ENCODE measurements around the gene SC5D.

SC5D gene, protein sequence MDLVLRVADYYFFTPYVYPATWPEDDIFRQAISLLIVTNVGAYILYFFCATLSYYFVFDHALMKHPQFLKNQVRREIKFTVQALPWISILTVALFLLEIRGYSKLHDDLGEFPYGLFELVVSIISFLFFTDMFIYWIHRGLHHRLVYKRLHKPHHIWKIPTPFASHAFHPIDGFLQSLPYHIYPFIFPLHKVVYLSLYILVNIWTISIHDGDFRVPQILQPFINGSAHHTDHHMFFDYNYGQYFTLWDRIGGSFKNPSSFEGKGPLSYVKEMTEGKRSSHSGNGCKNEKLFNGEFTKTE

DNA sequence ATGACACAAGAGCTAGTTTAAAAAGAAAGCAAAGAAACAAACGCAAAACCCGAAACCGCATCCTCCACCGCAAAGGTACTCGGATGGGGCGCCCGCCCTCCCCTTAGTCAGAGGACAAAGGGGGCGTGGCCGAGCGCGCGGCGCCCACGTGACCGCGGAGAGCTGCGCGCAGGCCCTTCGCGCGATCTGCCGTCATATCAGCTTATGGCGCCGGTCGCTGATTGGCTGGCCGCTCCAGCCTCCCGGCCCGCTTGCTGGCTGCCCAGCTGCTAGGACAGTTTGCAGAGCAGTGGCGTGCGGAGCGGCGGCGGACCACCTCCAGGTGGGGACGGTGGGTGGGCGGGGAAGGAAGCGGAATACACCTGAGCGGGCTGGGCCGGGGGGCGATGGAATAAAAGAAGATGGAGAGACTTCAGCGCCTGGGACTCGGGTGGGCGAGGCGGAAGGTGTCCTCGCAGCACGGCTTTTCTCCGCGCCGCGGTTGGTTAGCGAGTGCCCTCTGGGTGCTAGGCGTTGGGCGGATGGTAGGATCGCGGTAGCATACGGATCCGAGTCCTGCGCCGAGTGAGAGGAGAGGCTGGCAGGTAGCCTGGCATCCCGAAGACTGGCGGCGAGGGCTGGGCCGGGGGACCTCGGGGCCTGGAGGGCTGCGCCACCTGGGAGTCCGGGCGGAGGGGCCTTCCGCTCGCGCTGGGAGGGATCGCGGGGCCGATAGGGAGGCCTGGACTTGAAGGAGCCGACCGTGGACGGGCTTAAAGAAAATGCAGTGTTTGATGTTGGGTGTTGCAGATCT is at the start of gene SC5D:
SC5D (plus strand) TSS at position 277 of the 793 bp plus-strand sequence. CDS start 10,605 bp downstream, outside the sequence.
- DNase-seq, result peak; percentile 95

DNA sequence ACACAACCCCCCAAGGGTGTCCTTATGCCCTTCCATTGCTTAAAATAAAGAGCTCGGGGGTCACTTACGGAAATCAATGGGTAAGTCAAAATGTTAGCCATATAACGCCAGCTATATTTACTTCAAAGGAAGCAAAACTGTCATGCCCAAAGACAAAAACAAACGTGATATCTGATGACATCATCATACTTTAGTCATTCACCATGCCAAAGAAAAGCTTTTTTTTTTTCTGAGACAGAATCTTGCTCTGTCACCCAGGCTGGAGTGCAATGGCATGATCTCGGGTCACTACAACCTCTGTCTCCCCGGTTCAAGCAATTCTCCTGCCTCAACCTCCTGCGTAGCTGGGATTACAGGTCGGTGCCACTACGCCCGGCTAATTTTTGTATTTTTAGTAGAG is 47.7 kb upstream of the SC5D start:
- DNase-seq, result no peak

DNA sequence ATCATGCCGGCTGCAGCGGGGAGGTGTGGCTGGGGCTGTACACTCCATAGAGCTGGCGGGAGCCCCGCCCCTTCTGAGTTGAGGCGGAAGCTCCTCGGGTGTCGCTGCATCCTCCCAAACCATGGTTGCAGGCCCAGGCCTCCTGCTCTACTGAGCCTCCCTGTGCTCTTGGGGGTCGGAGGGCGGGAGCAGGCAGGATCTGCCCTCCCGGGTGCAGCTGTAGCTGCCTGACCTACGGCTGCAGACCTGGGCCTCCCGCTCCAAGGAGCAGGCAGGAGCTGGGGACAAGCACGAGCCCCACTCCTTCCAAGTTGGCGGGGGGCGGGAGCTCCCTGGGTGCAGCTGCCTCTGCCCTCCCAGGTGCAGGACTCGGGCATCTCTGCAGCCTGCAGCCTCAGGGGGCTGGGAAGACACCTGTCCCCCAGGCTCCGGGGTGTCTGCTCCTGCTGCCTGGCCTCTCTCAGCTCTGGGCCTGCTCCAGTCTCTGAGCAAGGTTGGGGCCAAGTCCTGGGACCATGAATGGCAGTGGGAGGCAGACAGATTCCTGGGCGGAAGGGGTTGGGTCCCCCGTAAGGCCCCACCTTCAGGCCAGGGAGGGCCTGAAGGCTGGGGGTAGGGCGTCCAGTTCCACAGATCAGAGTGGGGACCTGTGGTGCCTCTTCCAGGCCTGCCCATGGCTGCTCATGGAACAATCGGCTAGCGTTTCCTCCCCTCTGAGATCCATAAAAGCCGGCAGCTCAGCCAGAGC is 46.4 kb upstream of the SC5D start:
- DNase-seq, result no peak

DNA sequence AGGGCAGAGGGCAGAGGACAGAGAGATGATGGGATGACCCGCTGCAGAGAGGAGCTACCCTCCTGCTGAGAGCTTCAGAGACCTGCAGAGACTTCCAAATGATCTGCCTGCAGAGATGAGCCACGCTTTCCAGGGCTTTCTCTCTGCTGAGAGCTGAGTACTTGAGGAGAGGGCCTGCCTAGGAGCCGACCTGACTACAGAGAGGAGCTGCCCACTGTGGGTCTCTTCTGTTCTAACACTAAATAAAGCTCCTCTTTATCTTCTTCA is 45.9 kb upstream of the SC5D start:
- DNase-seq, result no peak

DNA sequence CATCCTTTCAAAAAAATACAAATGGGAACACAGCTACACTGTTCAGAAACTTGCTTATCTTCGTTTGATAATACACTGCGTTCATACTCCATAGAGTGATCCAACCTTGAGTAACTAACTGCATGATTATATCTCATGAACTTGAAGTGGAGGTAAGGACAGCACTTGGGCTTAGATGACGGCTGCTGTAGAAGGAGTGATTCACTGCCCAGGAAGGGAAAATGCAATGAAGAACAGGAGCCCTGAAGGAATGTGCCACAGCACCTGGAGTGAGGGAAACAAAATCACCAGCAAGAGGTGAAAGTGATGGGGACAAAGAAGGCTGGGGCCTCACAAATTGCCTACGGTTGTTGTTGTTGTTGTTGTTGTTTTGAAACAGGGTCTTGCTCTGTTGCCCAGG is 44.1 kb upstream of the SC5D start:
- DNase-seq, result no peak

DNA sequence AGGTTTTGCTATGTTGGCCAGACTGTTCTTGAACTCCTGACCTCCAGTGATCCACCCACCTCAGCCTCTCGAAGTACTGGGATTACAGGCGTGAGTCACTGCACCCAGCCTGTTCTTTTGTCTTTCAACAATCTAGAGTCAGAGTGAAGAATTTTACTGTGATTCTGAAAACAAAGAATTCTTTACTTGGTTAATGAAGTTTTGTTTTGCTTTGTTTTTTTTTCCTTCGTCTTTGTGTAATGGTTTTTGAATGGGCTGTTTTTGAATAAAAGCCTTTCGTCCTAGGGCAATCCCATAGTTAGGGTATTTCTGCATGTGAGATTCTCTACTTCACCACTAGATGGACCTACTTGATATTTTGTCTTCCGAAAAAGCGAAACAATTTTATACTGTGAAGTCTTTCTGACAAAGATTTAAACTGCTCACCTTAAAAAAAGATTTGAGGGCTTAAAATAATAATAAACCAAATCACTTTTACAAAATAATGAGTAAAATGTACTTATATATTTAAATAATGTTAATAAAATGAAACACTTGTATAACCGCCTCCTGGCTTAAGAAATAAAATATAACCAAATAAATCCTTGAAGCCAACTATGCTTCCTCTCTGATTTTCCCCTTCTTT is 43.4 kb upstream of the SC5D start:
- DNase-seq, result peak; percentile 37

DNA sequence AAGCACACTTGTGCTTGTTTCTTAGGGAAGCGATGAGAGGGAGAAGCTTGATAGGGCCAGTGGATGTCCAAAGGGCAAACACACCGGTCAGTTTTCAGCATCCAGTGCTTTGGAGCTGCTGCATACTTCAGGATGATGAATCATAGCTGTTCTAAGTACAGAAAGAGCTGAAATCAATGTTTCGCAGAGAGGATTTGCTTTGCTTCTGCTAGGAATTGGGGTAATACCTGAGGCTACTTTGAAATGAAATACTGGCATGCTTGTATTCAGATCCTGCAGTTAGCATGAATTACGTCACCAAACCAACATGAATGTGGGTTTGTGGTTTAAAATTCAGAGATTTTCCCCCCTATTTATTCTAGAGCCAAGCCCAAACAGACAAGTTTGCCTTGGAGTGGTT is 41.7 kb upstream of the SC5D start:
- no peak for DNase-seq

DNA sequence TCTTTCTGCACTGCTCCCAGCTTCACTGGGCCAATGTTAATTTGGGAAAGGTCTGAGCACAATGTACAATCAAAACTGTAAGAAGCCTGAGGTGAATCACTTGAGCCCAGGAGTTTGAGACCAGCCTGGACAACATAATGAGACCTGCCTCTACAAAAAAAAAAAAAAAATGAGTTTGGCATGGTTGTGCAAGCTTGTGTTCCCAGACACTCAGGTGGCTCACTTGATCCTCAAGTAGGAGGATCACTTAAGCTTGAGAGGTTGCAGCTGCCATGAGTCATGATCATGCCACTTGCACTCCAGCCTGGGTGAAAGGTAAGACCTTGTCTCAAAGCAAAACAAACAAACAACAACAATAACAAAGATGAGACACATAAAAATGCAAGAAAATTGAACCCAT is 38.6 kb upstream of the SC5D start:
- DNase-seq, result no peak

DNA sequence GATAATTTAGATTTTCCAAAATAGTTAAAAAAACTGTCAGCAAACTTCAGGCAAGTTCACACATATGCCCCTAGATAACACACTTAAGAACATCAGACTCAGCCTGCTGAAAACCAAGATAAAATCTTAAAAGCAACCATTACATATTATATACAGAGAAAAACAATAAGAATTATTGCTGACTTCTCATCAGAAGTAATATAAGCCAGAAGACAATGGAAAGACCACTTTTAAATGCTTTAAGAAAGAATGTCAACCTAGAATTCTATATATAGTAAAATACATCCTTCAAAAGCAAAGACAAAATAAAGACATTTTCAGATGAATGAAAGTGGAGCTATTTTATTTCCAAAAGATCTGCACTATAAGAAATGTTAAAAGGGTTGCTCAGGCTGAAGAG is 37.8 kb upstream of the SC5D start:
- no peak for DNase-seq

DNA sequence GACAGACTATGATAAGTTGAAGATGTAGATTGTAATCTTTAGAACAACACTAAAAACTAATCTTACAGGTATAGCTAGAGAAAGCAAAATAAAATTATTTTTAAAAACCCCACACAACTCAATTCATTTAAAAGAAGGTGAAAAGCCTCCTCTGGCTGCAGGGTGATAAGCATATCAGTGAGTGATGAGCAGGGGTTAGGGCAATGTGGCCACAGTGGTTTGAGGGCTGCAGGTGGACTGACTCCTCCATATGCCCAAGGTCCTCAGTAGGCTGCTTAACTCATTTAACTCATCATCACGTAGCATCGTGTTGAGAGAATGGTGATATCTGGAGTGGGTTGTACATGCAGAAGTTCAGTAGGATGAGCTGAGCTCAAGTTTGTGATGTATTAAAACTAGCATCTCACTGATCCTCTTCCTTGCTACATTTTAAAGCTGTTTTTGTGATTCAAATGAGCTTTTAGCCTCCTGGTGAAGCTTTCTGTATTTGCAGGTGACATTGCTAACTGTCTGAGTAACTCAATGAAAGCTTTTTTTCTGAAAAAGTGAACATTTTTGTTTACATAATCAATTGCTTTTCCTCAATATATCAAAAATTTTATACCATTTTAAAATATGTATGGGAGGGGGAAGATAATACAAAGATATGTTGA is 37.0 kb upstream of the SC5D start:
- DNase-seq, result no peak

DNA sequence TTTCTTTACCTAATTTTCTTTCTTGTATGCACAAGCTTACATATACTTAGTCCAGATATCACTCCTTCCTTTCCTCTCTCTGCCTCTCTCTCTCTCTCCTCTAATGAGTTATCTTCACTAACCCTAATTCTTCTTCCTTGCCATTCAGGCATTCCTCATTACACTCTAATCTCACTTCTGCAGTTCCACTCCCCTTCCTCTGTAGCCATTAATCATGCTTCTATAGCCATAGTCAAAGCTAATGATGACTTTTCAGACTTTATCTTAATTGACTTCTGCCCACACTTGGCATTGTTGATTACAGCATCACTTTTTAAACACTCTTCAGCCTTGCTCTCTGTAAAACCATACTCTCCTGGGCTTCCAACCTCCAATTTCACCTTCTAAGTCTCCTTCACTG is 35.3 kb upstream of the SC5D start:
- DNase-seq, result no peak

DNA sequence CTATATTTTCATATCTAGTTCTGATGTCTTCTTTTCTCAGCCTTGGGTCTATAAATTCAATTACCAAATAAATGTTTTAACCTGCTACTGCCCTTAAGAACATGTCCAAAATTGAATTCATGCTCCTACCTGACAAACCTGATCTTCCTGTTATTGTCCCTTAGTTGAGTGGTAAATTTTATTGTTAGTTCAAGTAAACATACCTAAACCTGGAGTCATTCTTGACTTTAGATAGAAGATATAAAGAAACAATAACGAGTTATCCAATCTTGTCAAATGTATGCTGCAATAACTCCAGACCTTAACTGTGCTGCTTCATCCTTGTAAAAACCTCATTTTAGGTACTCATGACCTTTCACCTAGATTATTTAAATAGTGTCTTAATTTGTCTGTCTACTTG is 34.6 kb upstream of the SC5D start:
- DNase-seq, result no peak

DNA sequence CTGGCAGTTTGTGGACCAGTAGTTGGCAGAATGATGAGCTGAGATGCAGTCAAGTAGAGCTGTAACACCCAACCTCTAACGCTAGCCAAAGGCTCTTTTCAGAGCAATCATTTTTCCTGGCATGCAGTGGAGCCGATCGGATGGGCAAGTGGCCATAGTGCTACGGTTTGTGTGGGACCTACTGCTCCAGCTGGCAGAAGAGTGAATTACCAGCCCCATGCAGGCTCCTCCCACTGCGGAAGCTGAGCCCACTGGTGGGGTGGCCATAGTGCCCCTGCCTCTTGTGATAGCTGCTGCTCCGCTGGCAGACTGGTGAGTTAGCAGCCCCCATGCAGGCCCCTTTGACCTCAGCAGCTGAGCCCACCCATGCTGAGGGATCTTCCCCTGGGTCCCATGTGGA is 27.0 kb upstream of the SC5D start:
- no peak for DNase-seq

DNA sequence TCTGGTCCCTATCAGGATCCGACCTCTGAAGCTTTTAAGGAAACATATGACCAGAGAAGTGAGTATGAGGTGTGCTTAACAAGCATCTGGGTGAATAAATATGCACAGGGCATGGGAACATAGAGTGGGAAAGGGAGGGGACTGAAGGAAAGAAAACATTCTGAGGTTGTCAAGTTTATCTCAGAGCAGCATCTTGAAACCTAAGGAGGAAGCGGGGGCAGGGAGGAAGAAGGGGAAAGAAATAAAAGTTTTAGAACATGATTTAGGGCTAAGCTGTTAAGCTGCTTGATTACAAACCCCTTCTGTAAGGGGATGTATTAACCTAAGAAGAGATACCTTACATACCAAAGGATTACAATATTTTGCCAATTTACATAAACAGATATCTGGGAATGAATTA is 24.0 kb upstream of the SC5D start:
- no peak for DNase-seq

DNA sequence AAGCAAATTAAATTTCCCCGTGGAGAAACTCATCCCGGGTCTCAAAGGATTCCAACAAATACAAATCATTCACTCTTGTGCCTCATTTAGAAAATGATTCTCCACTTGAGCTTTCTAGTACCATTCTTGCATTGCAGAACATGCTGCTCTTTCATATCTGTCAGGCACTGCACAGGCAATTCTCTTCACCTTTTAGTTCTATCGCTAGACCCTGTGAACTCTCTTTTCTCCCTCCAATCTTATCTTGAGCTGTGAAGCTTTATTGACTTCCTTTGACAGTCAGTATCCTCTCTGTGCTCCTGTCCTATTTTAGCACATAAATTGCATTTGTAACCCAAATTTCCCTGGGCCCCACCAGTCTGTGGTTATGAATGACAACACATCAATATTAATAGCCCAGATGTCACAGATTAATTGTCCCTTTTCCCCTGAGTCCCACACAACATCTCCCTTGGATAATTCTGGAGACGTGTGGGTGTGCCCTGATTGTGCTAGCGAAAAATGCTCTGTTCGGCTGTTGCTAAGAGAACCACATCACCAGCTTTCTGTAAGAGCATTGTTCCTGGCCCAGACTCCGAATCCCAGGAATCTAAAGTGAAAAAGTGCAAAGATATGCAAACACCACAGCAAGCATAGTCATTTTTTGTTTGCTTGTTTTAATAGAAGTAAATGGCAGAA is 22.4 kb upstream of the SC5D start:
- no peak for DNase-seq

DNA sequence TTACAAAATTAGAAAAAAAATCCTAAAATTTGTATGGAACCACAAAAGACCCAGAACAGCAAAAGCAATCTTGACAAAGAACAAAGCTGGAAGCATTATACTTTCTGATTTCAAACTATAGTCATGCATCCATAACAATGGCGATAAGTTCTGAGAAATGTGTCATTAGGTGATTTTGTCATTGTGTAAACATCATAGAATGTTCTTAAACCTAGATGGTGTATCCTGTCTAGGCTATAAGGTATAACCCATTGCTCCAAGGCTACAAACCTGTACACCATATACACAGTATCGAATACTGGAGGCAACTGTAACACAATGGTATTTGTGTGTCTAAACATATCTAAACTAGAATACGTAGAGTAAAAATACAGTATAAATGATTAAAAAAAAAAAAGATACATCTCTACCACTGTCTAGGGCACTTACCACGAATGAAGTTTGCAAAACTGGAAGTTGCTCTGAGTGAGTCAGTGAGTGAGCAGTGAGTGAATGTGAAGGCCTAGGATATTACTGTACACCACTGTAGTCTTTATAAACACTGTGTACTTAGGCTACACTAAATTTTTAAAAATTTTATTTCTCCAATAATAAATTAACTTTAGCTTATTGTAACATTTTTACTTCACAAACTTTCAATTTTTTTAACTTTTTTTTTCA is 18.1 kb upstream of the SC5D start:
- DNase-seq, result no peak

DNA sequence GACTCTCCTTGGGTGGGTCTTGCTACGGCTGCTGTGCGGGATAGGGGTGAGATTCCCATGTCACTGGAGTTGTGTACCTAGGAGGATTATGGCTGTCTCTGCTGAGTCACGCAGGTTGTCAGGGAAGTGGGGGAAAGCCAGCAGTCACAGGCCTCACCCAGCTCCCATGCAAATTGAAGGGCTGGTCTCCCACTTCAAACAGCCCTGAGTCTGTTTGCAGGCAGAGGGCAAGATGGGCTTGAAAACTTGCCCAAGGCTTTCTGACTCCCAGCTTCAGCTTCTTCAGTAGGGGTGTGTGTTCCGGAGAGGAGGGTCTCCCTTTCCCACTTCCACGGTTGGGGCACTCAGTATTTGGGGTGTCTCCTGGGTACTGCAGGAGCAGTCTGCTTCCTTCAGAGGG is 10.9 kb upstream of the SC5D start:
- DNase-seq, result no peak

DNA sequence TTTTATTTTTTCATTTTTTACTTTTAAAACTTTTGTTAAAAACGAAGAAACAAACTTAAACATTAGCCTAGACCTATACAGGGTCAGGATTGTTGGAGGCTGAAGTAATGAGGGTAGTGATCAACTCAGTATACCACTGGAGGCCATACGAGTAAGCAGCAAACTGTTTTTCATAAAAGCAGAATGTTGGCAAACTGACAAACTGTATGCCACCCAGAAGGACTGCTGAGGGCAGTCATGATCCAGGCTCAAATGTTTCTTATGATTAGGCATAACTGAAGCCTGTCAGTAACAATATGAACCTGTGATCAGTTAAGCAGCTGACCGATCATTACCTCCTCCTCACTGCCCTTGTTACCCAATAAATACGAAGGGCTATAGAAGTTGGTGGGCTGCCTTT is 10.2 kb upstream of the SC5D start:
- DNase-seq, result no peak

DNA sequence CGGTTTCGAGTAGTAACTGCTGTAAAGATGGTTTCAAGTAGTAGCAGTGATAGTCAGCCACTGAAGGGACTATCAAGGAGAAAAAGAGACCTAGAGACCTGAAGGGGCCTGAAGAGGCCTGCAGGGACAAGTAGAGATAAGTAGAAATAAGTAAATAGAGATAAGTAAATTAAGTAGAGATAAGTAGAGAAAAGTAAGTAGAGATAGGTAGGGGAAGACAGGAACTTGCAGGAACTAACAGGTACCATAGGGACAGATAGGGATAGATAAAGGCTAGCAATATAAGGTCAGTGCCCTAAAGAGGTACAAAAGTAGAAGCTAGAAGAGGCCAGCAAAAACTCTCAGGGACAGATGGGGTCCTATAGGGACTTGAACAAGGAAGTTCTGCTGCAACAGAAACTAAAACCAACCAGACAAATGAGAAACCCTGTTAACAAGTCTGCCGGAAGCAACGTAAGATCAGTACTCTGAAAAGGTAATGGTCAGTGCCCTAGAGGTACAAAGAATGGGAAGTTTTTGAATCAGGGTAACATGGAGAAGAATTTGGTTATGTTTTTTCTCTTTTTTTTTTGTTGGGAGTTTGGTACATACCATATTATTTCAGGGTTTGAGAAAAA is 9.6 kb upstream of the SC5D start:
- DNase-seq, result no peak

DNA sequence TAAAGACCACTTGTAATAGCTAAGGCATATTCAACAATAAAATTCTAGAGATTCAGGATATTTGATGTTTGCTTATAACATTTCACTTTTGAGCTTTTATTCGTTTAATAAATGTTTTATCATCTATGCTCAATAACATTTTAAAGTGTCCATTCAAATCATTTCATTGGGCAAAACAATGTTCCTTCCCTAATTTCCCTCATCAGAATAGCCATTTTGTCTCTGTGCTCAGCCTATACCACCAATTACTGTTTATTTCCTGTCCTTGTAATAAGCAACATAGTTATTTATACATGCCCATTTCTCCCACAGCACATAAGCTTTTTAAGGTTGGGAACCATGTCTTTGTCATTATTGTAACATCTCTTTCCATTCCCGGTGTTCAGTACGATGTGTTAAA is 1.3 kb upstream of the SC5D start:
- no peak for DNase-seq

DNA sequence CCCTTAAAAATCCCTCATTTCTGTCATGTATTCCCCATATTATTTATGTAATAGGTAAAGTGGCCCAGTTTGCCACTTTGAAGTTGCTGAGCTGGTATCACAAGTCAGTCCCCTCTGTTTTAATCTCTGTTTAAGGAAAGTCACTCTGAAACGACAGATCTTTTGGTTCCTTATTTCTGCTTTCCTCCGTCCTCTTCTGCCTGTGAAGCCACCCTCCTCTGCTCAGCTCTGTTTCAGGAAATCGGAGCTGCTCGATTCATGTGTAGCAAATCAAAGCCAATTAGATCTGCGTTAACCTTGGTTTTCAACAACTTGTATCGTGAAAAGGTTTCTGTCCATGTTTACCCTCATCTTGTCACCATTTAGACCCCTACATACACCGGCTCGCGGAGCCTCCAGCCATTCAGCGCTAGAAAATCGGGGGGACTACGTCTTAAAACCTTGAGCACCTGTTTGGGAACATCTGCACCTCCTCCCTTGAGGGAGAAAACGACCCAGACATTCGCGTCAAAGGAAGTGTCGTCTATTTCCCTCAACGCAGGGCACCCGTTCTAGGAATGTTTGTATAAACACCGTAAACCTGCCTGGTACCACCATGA is 576 bp upstream of the SC5D start:
- peak; percentile 14 for DNase-seq

All from activated CD4-positive, alpha-beta T cell treated with anti-CD3 and anti-CD28 coated beads, Interleukin-2, amount 50 U/mL, for 16 hours (primary cell).